Astrocyte (in vitro differentiated cells and primary cell): Measurements from ENCODE around the gene FXYD4. TPM values are rescaled to one million over a fixed set of nuclear protein-coding genes. Genes with fewer than 3 reads are reported as not detected.

Experiments
- DNase-seq: peaks from one replicate; pipeline ENCODE4 v3.0.0-alpha.2; 2010; ENCODE audit warnings: low read depth
- FAIRE-seq: peaks from 2 replicates; lab custom pipeline; 2011; peaks lifted over from hg19 to GRCh38; lab: Jason Lieb, UNC
- H2AFZ ChIP-seq: 2 replicates; pipeline ENCODE4 v1.6.0; 2012; ENCODE audit warnings: low read depth, low read length, inconsistent platforms
- H3K27ac ChIP-seq: 2 replicates; pipeline ENCODE4 v1.5.1; 2011; ENCODE audit warnings: low read depth, low read length, inconsistent platforms
- H3K27me3 ChIP-seq: 2 replicates; pipeline ENCODE4 v1.6.0; 2011; ENCODE audit warnings: low read length, inconsistent platforms; ENCODE audit not compliant: insufficient read depth
- H3K36me3 ChIP-seq: 2 replicates; pipeline ENCODE4 v1.5.1; 2011; ENCODE audit warnings: low read length, inconsistent platforms; ENCODE audit not compliant: insufficient read depth
- H3K4me1 ChIP-seq: 2 replicates; pipeline ENCODE4 v1.5.1; 2011; ENCODE audit warnings: low read length, inconsistent platforms; ENCODE audit not compliant: insufficient read depth
- H3K4me2 ChIP-seq: 2 replicates; pipeline ENCODE4 v1.6.0; 2012; ENCODE audit warnings: low read length, inconsistent platforms
- H3K4me3 ChIP-seq: 2 replicates; pipeline ENCODE4 v1.5.1; 2011; ENCODE audit warnings: low read depth, mild to moderate bottlenecking, low read length, inconsistent platforms; ENCODE audit not compliant: insufficient read depth
- H3K79me2 ChIP-seq: 2 replicates; pipeline ENCODE4 v1.6.0; 2012; ENCODE audit warnings: mild to moderate bottlenecking, low read length, inconsistent platforms; ENCODE audit not compliant: insufficient read depth
- H3K9ac ChIP-seq: 2 replicates; pipeline ENCODE4 v1.6.0; 2012; ENCODE audit warnings: mild to moderate bottlenecking, low read length, inconsistent platforms
- H3K9me3 ChIP-seq: 2 replicates; pipeline ENCODE4 v1.5.1; 2012; ENCODE audit warnings: low read depth, mild to moderate bottlenecking, low read length, inconsistent platforms; ENCODE audit not compliant: insufficient read depth
- H4K20me1 ChIP-seq: 2 replicates; pipeline ENCODE4 v1.6.0; 2012; ENCODE audit warnings: low read length, inconsistent platforms; ENCODE audit not compliant: insufficient read depth
- H3K27ac Mint-ChIP-seq: one replicate; pipeline ENCODE4 v1.8.0; 2021; ENCODE audit warnings: mild to moderate bottlenecking, mixed read lengths; ENCODE audit not compliant: unreplicated experiment
- H3K27me3 Mint-ChIP-seq: one replicate; pipeline ENCODE4 v1.8.0; 2021; ENCODE audit warnings: low read depth, mixed read lengths; ENCODE audit not compliant: unreplicated experiment
- H3K36me3 Mint-ChIP-seq: one replicate; pipeline ENCODE4 v1.8.0; 2021; ENCODE audit warnings: low read depth, mixed read lengths; ENCODE audit not compliant: unreplicated experiment
- H3K4me1 Mint-ChIP-seq: one replicate; pipeline ENCODE4 v1.8.0; 2021; ENCODE audit warnings: low read depth, mixed read lengths; ENCODE audit not compliant: unreplicated experiment
- H3K4me3 Mint-ChIP-seq: one replicate; pipeline ENCODE4 v1.8.0; 2021; ENCODE audit warnings: mild to moderate bottlenecking, moderate library complexity, mixed read lengths; ENCODE audit not compliant: unreplicated experiment
- H3K9me3 Mint-ChIP-seq: one replicate; pipeline ENCODE4 v1.8.0; 2021; ENCODE audit warnings: mild to moderate bottlenecking, mixed read lengths; ENCODE audit not compliant: unreplicated experiment
- EZH2 ChIP-seq: IDR thresholded peaks from 2 replicates; pipeline ENCODE4 v1.6.1; 2012; ENCODE audit warnings: mild to moderate bottlenecking, low read length, inconsistent platforms; ENCODE audit not compliant: insufficient read depth
- total RNA-seq: library from RNA; stranded (reverse); gene quantifications from 2 replicates; pipeline ENCODE4 v1.2.1, GENCODE V29; 2021
- TF ChIP-seq, protein P1 (sequence below): IDR thresholded peaks from 2 replicates; pipeline ENCODE4 v1.5.1; 2011; ENCODE audit warnings: low read depth, mild to moderate bottlenecking, inconsistent platforms, low read length, moderate library complexity; ENCODE audit not compliant: insufficient read depth

FXYD4 gene
- total RNA-seq, 1 donor from 2014 or later, result not detected

DNA sequence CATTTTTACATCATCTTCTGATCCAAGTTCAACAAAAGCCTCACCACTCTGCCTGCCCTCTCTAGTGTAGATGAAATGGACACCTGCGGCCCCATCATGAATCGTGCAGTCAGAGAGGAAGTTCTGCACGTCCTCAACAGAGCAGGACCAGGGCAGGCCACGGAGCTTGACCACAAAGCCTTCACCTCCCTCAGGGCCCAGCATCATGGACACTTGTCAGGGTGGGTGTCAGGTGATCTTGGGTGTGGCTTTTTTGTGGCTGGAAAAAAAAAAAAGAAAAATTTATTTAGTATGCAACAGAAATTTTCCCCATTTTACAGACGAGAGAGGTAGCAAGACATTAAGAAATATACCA is 16.2 kb downstream of the FXYD4 start:
- Mint-ChIP-seq H3K27ac (no peak overlapping the region), H3K27me3 (no peaks in the 10 kb centered on the region), H3K9me3 (no peaks in the 10 kb centered on the region), H3K4me3 (peak overlapping the region; percentile 15), H3K4me1 (no peaks in the 10 kb centered on the region), H3K36me3 (peaks cover 19% of the 10 kb centered on the region)
- no peak overlapping the region for H2AFZ ChIP-seq
- no peaks in the 10 kb centered on the region for H3K4me1 ChIP-seq
- no peak overlapping the region for H3K4me3 ChIP-seq
- no peak overlapping the region for H3K27ac ChIP-seq
- no peak overlapping the region for H3K9ac ChIP-seq
- H3K36me3 ChIP-seq, result peaks cover 47% of the 10 kb centered on the region
- no peak overlapping the region for H3K4me2 ChIP-seq
- peaks cover 78% of the 10 kb centered on the region for H4K20me1 ChIP-seq
- TF ChIP-seq EZH2, result no peak
- TF ChIP-seq, protein P1, sequence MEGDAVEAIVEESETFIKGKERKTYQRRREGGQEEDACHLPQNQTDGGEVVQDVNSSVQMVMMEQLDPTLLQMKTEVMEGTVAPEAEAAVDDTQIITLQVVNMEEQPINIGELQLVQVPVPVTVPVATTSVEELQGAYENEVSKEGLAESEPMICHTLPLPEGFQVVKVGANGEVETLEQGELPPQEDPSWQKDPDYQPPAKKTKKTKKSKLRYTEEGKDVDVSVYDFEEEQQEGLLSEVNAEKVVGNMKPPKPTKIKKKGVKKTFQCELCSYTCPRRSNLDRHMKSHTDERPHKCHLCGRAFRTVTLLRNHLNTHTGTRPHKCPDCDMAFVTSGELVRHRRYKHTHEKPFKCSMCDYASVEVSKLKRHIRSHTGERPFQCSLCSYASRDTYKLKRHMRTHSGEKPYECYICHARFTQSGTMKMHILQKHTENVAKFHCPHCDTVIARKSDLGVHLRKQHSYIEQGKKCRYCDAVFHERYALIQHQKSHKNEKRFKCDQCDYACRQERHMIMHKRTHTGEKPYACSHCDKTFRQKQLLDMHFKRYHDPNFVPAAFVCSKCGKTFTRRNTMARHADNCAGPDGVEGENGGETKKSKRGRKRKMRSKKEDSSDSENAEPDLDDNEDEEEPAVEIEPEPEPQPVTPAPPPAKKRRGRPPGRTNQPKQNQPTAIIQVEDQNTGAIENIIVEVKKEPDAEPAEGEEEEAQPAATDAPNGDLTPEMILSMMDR, result no peak
- no peaks in the 10 kb centered on the region for H3K27me3 ChIP-seq
- DNase-seq (no peak), FAIRE-seq (no peak)
- H3K79me2 ChIP-seq, result peaks cover 49% of the 10 kb centered on the region
- no peaks in the 10 kb centered on the region for H3K9me3 ChIP-seq

- Histone ChIP-seq H3K4me2 (no peak overlapping the region), H3K36me3 (peaks cover 65% of the 10 kb centered on the region), H2AFZ (no peak overlapping the region), H3K27me3 (no peaks in the 10 kb centered on the region), H3K4me3 (no peak overlapping the region), H3K4me1 (no peaks in the 10 kb centered on the region), H3K27ac (no peak overlapping the region), H3K79me2 (peaks cover 70% of the 10 kb centered on the region), H3K9me3 (no peaks in the 10 kb centered on the region), H3K9ac (peak overlapping the region; percentile 15), H4K20me1 (peaks cover 94% of the 10 kb centered on the region)
- Mint-ChIP-seq H3K27ac (no peak overlapping the region), H3K27me3 (no peaks in the 10 kb centered on the region), H3K4me1 (peaks cover 11% of the 10 kb centered on the region), H3K4me3 (no peak overlapping the region), H3K9me3 (no peaks in the 10 kb centered on the region), H3K36me3 (peaks cover 23% of the 10 kb centered on the region)
- FAIRE-seq (no peak), DNase-seq (no peak)
- TF ChIP-seq EZH2, result no peak
- TF ChIP-seq, protein P1, result no peak
Observed at GRCh38 chr10:43389867-43390266, 18.4 kb downstream of the FXYD4 start.

GRCh38 chr10:43390333-43390732 is 18.9 kb downstream of the FXYD4 start:
- H3K9me3 ChIP-seq, result no peaks in the 10 kb centered on the region
- no peak overlapping the region for H3K4me3 ChIP-seq
- H3K27ac ChIP-seq, result no peak overlapping the region
- H3K9ac ChIP-seq, result peak overlapping the region; percentile 15
- peaks cover 74% of the 10 kb centered on the region for H3K79me2 ChIP-seq
- Mint-ChIP-seq H3K27me3 (no peaks in the 10 kb centered on the region), H3K4me1 (peaks cover 14% of the 10 kb centered on the region), H3K9me3 (no peaks in the 10 kb centered on the region), H3K36me3 (peaks cover 23% of the 10 kb centered on the region), H3K4me3 (no peak overlapping the region), H3K27ac (no peak overlapping the region)
- TF ChIP-seq EZH2, result no peak
- TF ChIP-seq, protein P1, result no peak
- H4K20me1 ChIP-seq, result peaks cover 94% of the 10 kb centered on the region
- FAIRE-seq, result no peak
- H3K27me3 ChIP-seq, result no peaks in the 10 kb centered on the region
- H3K4me2 ChIP-seq, result no peak overlapping the region
- peaks cover 2% of the 10 kb centered on the region for H3K4me1 ChIP-seq
- H3K36me3 ChIP-seq, result peaks cover 62% of the 10 kb centered on the region
- DNase-seq, result no peak
- no peak overlapping the region for H2AFZ ChIP-seq
